ENCODE measurements around the gene BAAT. TPM values are rescaled to one million over a fixed set of nuclear protein-coding genes. Genes with fewer than 3 reads are reported as not detected.
A peak's percentile ranks its signal among the peaks of the same experiment; 100 is the strongest.

The BAAT gene
- total RNA-seq, 1 experiment from 2014 or later, result not detected

- no peaks in the 10 kb centered on the region for H3K4me1 ChIP-seq (replicated peaks; ENCODE audit: insufficient read depth)
- intact Hi-C loops (cut with micrococcal nuclease; ENCODE audit: unreplicated experiment), result no loop called here
- H3K79me2 ChIP-seq (ENCODE audit: low read depth), result no peaks in the 10 kb centered on the region
- H3K4me2 ChIP-seq, result no peak overlapping the region
- H3K4me3 ChIP-seq, result 0 out of 2 replicates have a peak overlapping the region, but pooled peaks have one; percentile 14
- no TSS peak for BruUV-seq (replicated peaks)
- peaks cover 12% of the 10 kb centered on the region for H3F3A ChIP-seq (ENCODE audit: insufficient read depth, low read depth)
- no peak overlapping the region for H2AFZ ChIP-seq
- DNase-seq, result no peak
- no peaks in the 10 kb centered on the region for H3K9me2 ChIP-seq (ENCODE audit: insufficient read depth)
- POLR2A ChIA-PET (ENCODE audit: unreplicated experiment), result no interaction called here
- H3K27ac ChIP-seq, result no peak overlapping the region
- TF ChIP-seq CTCF (conservative IDR thresholded peaks at IDR 0.05) (no peak), EZH2 (IDR thresholded peaks at IDR 0.05; ENCODE audit: low read depth) (no peak)
- H3K27me3 ChIP-seq (ENCODE audit: insufficient read depth, low read depth), result no peaks in the 10 kb centered on the region
- peaks cover 74% of the 10 kb centered on the region for H3K9me3 ChIP-seq (ENCODE audit: insufficient read depth, low read depth)
- peaks cover 53% of the 10 kb centered on the region for H3K36me3 ChIP-seq (ENCODE audit: low read depth)
- CTCF ChIA-PET, result no interaction called here
- H4K20me1 ChIP-seq (ENCODE audit: insufficient read depth), result no peaks in the 10 kb centered on the region
Measured at GRCh38 chr9:101409079-101409477, 24.3 kb upstream of the BAAT start.

- no peak for DNase-seq
- peaks cover 79% of the 10 kb centered on the region for H3K9me3 ChIP-seq (ENCODE audit: insufficient read depth, low read depth)
Measured at GRCh38 chr9:101408374-101409078, 23.7 kb upstream of the BAAT start.

GRCh38 chr9:101403516-101404285 lies 18.9 kb upstream of the BAAT start:
- Histone ChIP-seq H3K4me2 (no peak overlapping the region), H3K36me3 (ENCODE audit: low read depth) (peaks cover 86% of the 10 kb centered on the region), H3F3A (ENCODE audit: insufficient read depth, low read depth) (peaks cover 5% of the 10 kb centered on the region; the same call in 1 of the 2 replicates), H3K27me3 (ENCODE audit: insufficient read depth, low read depth) (no peaks in the 10 kb centered on the region), H4K20me1 (ENCODE audit: insufficient read depth) (no peaks in the 10 kb centered on the region), H3K4me3 (no peak overlapping the region), H2AFZ (no peak overlapping the region), H3K27ac (no peak overlapping the region), H3K4me1 (replicated peaks; ENCODE audit: insufficient read depth) (peaks cover 9% of the 10 kb centered on the region; the same call in 1 of the 2 replicates), H3K9me2 (ENCODE audit: insufficient read depth) (no peaks in the 10 kb centered on the region), H3K9me3 (ENCODE audit: insufficient read depth, low read depth) (peaks cover 60% of the 10 kb centered on the region), H3K79me2 (ENCODE audit: low read depth) (peaks cover 25% of the 10 kb centered on the region)
- ChIA-PET POLR2A (ENCODE audit: unreplicated experiment) (no interaction called here), CTCF (no interaction called here)
- no TSS peak for BruUV-seq (replicated peaks)
- DNase-seq, result no peak
- intact Hi-C loops (cut with micrococcal nuclease; ENCODE audit: unreplicated experiment), result no loop called here
- TF ChIP-seq CTCF (conservative IDR thresholded peaks at IDR 0.05) (no peak), EZH2 (IDR thresholded peaks at IDR 0.05; ENCODE audit: low read depth) (no peak)

More at GRCh38 chr9:101408374-101409078, 23.7 kb upstream of the BAAT start:
- Histone ChIP-seq H3K79me2 (ENCODE audit: low read depth) (no peaks in the 10 kb centered on the region), H3F3A (ENCODE audit: insufficient read depth, low read depth) (peaks cover 12% of the 10 kb centered on the region), H2AFZ (no peak overlapping the region), H3K4me3 (no peak overlapping the region), H3K9me2 (ENCODE audit: insufficient read depth) (no peaks in the 10 kb centered on the region), H3K27me3 (ENCODE audit: insufficient read depth, low read depth) (no peaks in the 10 kb centered on the region), H3K36me3 (ENCODE audit: low read depth) (peaks cover 59% of the 10 kb centered on the region), H3K27ac (no peak overlapping the region), H4K20me1 (ENCODE audit: insufficient read depth) (no peaks in the 10 kb centered on the region), H3K4me1 (replicated peaks; ENCODE audit: insufficient read depth) (no peaks in the 10 kb centered on the region), H3K4me2 (no peak overlapping the region)
- intact Hi-C loops (cut with micrococcal nuclease; ENCODE audit: unreplicated experiment), result no loop called here
- ChIA-PET CTCF (no interaction called here), POLR2A (ENCODE audit: unreplicated experiment) (no interaction called here)
- no peak for TF ChIP-seq EZH2 (IDR thresholded peaks at IDR 0.05; ENCODE audit: low read depth)
- TF ChIP-seq CTCF (conservative IDR thresholded peaks at IDR 0.05), result no peak
- no TSS peak for BruUV-seq (replicated peaks)
